GM18511 (cell line): ENCODE data around the gene PTPRD.
"Not testable (repeated sequence)": the region's sequence is repeated elsewhere in the genome, so short reads cannot be mapped to it uniquely, and the experiment has no call there.

ENCODE experiments used
- ATAC-seq: cut with Tn5 transposase; IDR thresholded peaks from one replicate; pipeline ENCODE4 v1.9.1; 2021; ENCODE audit warnings: mild to moderate bottlenecking, moderate library complexity; ENCODE audit not compliant: unreplicated experiment

PTPRD gene

GRCh38 chr9:9389904-9390303, 1222.9 kb downstream of the PTPRD start:
- no peak for ATAC-seq

GRCh38 chr9:9387511-9388115, 1225.2 kb downstream of the PTPRD start:
- ATAC-seq = no peak

- no peak for ATAC-seq
Measured at GRCh38 chr9:9362332-9362731, 1250.5 kb downstream of the PTPRD start.

GRCh38 chr9:9352877-9353481, 1259.8 kb downstream of the PTPRD start:
- ATAC-seq = no peak

- no peak for ATAC-seq
Measured at GRCh38 chr9:9341203-9341602, 1271.6 kb downstream of the PTPRD start.

- no peak for ATAC-seq
Measured at GRCh38 chr9:9337129-9337528, 1275.7 kb downstream of the PTPRD start.

- ATAC-seq = no peak
Measured at GRCh38 chr9:9326749-9327148, 1286.1 kb downstream of the PTPRD start.

- no peak for ATAC-seq
Measured at GRCh38 chr9:9319007-9319406, 1293.8 kb downstream of the PTPRD start.

- ATAC-seq = not testable (repeated sequence)
Measured at GRCh38 chr9:9310743-9311142, 1302.1 kb downstream of the PTPRD start.

- no peak for ATAC-seq
Measured at GRCh38 chr9:9305600-9305999, 1307.2 kb downstream of the PTPRD start.

- ATAC-seq = no peak
Measured at GRCh38 chr9:9299134-9299533, 1313.7 kb downstream of the PTPRD start.

GRCh38 chr9:9286001-9286400, 1326.8 kb downstream of the PTPRD start:
- ATAC-seq = no peak

GRCh38 chr9:9284201-9284600, 1328.6 kb downstream of the PTPRD start:
- ATAC-seq = no peak

- no peak for ATAC-seq
Measured at GRCh38 chr9:9283159-9283986, 1329.4 kb downstream of the PTPRD start.

- ATAC-seq = no peak
Measured at GRCh38 chr9:9275601-9276000, 1337.2 kb downstream of the PTPRD start.

GRCh38 chr9:9257999-9258498, 1354.8 kb downstream of the PTPRD start:
- ATAC-seq = no peak

- ATAC-seq = no peak
Measured at GRCh38 chr9:9246726-9247125, 1366.1 kb downstream of the PTPRD start.

- no peak for ATAC-seq
Measured at GRCh38 chr9:9231946-9232345, 1380.9 kb downstream of the PTPRD start.

GRCh38 chr9:9229269-9229668, 1383.5 kb downstream of the PTPRD start:
- ATAC-seq = no peak

- ATAC-seq = no peak
Measured at GRCh38 chr9:9223175-9223574, 1389.6 kb downstream of the PTPRD start.

- ATAC-seq = no peak
Measured at GRCh38 chr9:9222730-9223129, 1390.1 kb downstream of the PTPRD start.

GRCh38 chr9:9216934-9217333, 1395.9 kb downstream of the PTPRD start:
- ATAC-seq = no peak
